ENCODE results near the gene DNM2. TPM values are rescaled to one million over a fixed set of nuclear protein-coding genes. Genes with fewer than 3 reads are reported as not detected.
"Not testable (repeated sequence)": the region's sequence is repeated elsewhere in the genome, so short reads cannot be mapped to it uniquely, and the experiment has no call there.

Gene DNM2
- total RNA-seq, 1 donor from 2014 or later: 273 TPM

DNA sequence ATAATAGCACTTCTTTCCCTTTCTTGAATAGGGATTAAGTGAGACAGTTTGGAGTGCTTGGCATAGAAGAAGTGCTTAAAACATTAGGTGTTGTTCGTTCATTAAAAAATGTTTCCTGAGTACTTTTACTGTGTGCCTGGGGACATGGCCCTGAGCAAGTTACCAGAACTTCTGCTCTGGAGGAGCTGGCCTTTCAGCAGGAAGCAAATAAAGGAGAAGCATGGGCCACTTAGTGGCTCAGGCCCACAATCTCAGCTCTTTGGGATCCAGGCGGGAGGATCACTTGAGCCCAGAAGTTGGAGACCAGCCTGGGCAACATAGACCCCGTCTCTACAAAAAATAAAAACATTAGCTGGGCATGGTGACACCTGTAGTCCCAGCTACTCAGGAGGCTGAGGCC is 5.7 kb downstream of the DNM2 start:
- intact Hi-C loops (cut with micrococcal nuclease): no loop called here

- intact Hi-C loops (cut with micrococcal nuclease): no loop called here
Measured at GRCh38 chr19:10724573-10725071, 6.7 kb downstream of the DNM2 start.

DNA sequence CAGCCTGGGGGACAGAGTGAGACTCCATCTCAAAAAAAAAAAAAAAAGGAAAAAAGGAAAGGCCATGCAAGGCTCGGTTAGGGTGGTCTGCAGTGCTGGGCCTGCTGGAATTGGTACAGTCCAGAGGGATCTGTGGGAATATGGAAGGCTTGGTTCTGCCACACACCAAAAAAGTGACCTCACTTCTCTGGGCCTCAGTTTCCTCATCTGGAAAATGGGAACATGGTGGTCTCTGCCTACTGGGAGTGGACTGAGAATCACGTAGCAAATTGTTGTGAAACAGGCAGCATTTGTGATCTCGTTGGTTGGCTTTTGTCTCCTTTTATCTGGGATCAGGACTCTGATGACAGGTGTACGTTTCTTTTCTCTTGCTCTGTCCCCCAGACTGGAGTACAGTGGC is 7.5 kb downstream of the DNM2 start:
- intact Hi-C loops (cut with micrococcal nuclease): no loop called here

DNA sequence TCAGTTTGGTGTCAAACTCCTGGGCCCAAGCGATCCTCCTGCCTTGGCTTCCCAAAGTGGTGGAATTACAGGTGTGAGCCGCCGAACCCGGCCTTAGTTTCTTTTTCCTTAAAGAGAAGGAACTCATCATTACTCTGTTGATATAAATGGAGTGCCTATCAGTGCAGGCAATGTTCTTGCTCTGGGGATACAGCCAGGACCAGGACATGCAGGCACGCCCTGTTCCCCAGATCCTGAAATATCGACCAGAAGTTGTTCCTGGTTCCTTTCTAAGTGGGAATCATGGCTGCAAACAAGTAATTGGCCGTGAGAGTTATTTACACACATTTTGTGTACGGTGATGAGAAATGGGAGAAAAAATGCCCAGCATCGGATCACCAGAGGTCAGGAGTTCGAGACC is 8.4 kb downstream of the DNM2 start:
- intact Hi-C loops (cut with micrococcal nuclease): no loop called here

DNA sequence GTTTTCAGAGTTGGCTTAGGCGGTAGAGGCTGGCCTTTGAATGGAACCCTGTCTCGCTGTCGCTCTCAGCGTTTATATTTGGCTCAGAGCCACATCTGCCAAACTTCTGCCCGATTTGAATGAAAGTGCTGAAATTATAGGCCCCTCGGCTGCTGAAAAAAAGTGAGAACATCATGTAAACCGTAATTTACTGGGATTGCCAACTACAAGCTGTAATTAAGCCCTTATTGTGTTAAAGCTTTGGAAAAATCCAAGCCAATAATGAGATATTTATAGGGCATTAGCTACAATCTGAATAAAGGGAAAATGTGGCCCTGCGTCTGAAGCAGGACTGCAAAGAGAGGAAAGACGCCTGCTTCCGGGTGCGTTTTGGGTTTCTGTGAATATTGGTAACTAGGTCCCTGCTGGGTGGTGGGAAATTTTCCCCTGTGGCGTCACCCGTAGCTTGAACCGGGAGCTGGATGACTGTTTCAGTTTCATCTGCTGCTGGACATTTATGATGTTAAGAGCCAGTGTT is 9.9 kb downstream of the DNM2 start:
- intact Hi-C loops (cut with micrococcal nuclease): no loop called here

- intact Hi-C loops (cut with micrococcal nuclease): no loop called here
Measured at GRCh38 chr19:10729411-10729810, 11.5 kb downstream of the DNM2 start.

GRCh38 chr19:10730932-10731331 is 13.1 kb downstream of the DNM2 start:
- intact Hi-C loops (cut with micrococcal nuclease): no loop called here

GRCh38 chr19:10735741-10736140 is 17.9 kb downstream of the DNM2 start:
- intact Hi-C loops (cut with micrococcal nuclease): no loop called here

DNA sequence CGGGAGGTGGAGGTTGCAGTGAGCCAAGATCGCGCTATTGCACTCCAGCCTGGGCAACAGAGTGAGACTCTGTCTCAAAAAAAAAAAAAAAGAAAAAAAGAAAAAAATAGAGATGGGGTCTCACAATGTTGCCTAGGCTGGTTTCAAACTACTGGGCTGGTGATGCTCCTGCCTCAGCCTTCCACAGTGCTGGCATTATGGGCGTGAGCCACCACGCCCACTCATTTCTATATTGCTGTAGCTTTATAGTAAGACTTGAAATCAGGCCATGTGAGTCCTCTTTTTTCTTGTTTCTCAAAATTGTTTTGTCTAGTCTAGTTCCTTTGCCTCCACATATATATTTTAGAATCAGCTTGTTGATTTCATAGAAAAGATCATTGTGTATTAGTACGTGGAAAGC is 18.3 kb downstream of the DNM2 start:
- intact Hi-C loops (cut with micrococcal nuclease): no loop called here

DNA sequence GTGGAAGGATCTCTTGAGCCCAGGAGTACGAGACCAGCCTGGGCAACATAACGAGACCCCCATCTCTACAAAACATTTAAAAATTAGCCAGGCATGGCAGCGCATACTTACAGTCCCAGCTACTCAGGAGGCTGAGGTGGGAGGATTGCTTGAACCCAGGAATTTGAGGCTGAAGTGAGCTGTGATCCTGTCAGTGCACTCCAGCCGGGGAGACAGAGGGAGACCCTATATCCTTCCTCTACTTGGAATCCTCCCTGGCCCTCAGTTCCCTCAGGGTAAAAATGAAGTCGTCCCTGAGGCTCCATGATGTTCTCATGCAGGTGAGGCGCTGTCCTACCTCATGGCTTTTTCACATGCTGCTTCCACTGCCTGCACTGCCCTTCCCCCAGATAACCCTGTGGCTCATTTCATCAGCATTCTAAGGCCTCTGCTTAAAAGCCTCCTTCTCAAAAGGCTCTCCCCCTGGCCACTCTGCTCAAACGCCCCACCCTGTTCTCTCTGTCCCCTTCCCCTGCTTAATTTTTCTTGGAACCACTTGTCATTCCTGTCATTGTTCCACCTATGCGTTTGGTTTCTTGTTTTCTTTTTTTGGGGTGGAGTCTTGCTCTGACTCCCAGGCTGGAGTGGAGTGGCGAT is 19.2 kb downstream of the DNM2 start:
- intact Hi-C loops (cut with micrococcal nuclease): no loop called here

GRCh38 chr19:10737722-10738121 is 19.8 kb downstream of the DNM2 start:
- intact Hi-C loops (cut with micrococcal nuclease): no loop called here

DNA sequence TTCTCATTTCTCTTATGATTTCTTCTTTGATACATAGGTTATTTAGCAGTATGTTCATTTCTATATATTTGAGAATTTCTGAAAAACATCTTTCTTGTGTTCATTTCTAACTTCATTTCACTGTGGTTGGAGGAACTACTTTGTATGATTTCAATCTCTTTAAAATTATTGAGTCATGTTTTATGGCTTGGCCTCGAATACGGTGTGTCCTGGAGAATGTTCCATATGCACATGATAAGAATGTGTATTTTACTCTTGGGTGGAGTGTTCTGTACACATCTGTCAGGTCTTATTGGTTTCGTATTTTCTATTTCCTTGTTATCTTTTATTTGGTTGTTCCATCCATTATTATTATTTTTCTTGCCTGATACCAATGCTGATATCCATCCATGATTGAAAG is 22.9 kb downstream of the DNM2 start:
- intact Hi-C loops (cut with micrococcal nuclease): no loop called here

DNA sequence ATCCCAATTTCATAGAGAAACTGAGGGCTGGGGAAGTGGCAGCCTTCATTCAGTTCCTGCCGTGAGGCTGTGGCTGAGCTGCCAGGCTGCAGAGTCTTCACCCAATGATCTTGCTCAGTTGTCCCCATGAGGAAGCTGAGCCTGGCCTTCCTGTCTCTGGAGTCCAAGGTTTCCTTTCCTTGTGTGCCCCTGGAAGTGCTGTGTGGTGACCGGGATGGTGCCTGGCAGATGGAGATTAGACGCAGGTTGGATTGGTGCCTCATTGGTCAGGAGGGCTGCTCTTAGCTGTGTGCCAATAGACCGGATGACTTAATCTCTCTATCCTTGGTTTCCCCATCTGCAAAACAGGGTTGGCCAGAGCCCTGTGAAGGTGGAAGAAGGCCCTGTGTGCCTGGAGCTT is 24.6 kb downstream of the DNM2 start:
- intact Hi-C loops (cut with micrococcal nuclease): no loop called here

DNA sequence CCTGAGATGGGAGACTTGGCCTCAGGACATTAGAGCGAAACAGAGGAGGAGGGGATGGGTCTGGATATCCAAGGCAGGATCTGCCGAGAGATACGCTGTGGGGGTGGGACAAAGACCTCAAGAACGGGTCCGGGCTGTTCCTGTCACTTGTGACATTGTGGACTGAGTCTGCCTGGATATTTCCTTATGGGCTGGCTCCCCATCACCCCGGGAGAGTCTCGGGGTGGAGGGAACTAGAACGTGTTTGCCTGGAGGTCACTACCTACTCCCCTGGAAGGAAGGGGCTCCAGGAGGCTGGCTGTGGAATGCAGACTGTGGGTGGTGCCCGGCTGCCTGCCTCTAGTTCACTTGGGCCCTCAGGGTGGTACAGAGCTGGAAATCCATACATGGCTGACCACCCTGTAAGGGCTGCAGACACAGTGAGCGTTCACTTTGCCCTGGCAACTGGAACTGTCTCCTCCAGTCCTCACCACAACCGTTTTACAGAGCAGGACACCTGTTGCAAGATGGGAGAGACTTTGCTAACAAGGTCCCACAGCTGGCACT is 26.4 kb downstream of the DNM2 start:
- intact Hi-C loops (cut with micrococcal nuclease): no loop called here

GRCh38 chr19:10744801-10745293 is 27.0 kb downstream of the DNM2 start:
- intact Hi-C loops (cut with micrococcal nuclease): no loop called here

- intact Hi-C loops (cut with micrococcal nuclease): not testable (repeated sequence)
Measured at GRCh38 chr19:10746437-10746836, 28.6 kb downstream of the DNM2 start.

DNA sequence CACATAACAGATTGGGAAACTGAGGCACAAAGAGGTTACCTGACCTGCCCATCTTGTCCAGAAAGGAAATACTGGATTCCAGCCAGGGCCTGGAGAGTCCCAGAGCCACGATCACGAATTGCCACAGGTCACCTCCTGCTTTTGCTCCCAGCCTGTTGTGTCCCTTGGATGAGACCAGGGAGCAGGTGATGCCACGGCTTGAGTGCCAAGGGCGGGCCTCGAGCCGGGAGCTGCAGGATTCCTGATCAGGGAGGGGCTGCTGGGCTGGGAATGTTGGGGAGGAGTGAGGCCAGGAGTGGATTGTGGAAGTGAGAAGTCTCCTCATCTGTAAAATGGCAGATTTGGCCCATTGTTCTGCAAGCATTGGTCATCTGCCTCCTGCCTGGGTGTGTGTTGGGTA is 29.4 kb downstream of the DNM2 start:
- intact Hi-C loops (cut with micrococcal nuclease): no loop called here

DNA sequence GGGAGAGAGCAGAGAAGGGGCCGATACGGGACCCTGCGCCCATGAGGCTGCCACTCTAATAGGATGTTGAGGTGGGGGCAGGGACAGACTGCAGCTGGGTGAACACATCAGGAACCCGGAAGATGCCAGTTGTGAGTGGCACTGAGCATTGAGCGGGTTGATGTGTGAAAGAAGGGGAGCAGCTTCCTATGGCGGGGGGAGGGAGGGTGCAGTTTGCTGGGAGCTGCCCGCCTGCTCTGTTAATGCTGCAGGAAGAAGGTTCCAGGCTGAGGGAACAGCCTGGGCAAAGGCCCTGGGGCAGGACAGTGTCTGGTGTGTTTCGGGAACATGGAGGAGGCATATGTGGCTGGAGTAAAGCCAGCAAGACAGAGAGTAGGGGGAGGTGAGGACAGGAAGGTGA is 29.8 kb downstream of the DNM2 start:
- intact Hi-C loops (cut with micrococcal nuclease): no loop called here

DNA sequence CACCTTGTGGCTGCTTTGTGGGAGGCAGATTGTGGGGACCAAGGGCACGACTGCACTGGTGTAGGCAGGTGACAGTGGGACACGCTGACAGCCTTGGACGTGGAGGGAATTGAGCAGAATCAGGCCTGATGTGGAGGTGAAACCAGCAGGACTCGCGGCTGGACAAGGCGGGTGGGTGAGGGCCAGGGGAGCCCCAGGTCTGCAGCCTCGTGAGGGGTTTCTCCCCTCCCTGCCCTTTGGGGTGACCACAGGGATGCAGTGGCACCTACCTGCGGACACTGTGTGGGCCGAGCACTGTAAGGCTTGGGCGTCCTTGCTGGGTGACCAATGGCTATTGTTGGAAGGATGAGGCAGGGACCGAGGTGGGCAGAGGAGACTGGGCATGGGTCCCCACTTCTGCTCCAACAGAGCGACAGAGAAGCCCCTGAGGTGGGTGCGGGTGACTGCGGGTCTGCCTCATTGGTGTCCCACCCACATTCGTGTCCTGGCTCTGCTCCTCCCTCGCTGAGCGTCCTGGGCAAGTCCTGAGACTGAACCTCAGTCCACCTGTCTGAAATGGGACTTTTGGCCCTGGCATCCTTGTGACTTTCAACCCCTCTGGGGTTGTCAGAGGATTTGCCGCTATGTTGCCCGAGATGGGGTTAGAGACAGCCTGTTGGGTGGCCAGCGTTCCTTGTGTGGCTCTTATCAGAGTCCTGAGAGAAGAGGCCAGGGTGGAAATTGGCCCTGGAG is 30.5 kb downstream of the DNM2 start:
- intact Hi-C loops (cut with micrococcal nuclease): no loop called here

DNA sequence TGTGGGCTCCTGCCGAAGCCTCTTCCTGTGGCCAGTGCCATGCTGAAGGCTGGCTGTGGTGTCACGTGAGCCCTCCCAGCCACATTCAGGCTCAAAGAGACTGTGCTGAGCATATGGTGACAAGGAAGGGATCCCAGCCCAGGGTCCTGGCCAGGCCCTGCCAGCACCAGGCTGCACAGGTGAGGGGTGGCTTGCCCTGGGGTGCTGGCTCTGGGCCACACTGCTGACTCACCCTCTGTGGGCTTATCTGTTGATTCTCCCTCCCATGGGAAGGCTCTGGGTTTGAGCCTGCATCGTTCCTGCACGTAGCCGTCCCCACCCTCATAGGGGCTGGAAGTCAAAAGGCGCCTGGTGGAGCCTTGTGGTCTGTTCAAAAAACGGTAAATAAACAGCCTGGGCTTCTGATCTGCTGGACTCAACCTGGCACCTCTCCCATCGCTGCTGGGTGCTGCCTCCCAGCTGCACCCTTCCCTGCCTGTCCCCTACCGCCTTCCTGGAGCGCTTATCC is 31.1 kb downstream of the DNM2 start:
- intact Hi-C loops (cut with micrococcal nuclease): no loop called here

- intact Hi-C loops (cut with micrococcal nuclease): no loop called here
Measured at GRCh38 chr19:10749435-10750384, 31.8 kb downstream of the DNM2 start.

All from T-helper 2 cell treated with Interferon-gamma antibody and Interleukin-4, amounts not matched to agents 100 ng/mL and 5 ng/mL, for 36 hours (primary cell).